ENCODE data around the gene TDP2.

DNA sequence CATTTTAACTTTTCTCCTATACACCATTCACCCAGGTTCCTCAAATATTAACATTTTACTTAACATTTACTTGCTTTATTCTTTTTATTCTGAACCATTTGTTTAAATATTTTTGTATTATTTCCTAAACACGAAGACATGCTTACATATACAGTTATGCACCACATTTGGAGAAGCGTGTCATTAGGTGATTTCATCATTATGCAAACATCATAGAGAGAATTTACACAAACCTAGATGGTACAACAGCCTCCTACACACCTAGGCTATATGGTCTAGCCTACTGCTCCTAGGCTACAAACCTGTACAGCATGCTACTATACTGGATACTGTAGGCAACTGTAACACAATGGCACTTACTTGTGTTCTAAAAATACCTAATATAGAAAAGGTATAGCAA is 6.6 kb downstream of the TDP2 start:
- TF ChIP-seq, protein P1, sequence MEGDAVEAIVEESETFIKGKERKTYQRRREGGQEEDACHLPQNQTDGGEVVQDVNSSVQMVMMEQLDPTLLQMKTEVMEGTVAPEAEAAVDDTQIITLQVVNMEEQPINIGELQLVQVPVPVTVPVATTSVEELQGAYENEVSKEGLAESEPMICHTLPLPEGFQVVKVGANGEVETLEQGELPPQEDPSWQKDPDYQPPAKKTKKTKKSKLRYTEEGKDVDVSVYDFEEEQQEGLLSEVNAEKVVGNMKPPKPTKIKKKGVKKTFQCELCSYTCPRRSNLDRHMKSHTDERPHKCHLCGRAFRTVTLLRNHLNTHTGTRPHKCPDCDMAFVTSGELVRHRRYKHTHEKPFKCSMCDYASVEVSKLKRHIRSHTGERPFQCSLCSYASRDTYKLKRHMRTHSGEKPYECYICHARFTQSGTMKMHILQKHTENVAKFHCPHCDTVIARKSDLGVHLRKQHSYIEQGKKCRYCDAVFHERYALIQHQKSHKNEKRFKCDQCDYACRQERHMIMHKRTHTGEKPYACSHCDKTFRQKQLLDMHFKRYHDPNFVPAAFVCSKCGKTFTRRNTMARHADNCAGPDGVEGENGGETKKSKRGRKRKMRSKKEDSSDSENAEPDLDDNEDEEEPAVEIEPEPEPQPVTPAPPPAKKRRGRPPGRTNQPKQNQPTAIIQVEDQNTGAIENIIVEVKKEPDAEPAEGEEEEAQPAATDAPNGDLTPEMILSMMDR (conservative IDR thresholded peaks at IDR 0.05; ENCODE audit: low read length): no peak
- no peak for TF ChIP-seq EZH2phosphoT487 (IDR thresholded peaks at IDR 0.05; ENCODE audit: borderline replicate concordance, low read depth, low read length)

Data from OCI-LY7 (cell line).